Muscle layer of colon (tissue), 2 donors: ENCODE measurements around the gene ARFGEF3.

Source experiments
- H3K27ac ChIP-seq: one replicate; pipeline ENCODE4 v1.7.0; 2013; ENCODE audit warnings: low read depth, mild to moderate bottlenecking, low read length, moderate library complexity
- H3K27me3 ChIP-seq, 2 donors: one replicate each; pipeline ENCODE4 v1.7.0; 2013; ENCODE audit warnings: low read length in 2 of 2, mild to moderate bottlenecking in 2 of 2; ENCODE audit not compliant: insufficient read depth in 2 of 2, control insufficient read depth in 1 of 2
- H3K36me3 ChIP-seq: one replicate; pipeline ENCODE4 v1.7.0; 2013; ENCODE audit warnings: mild to moderate bottlenecking, low read length; ENCODE audit not compliant: insufficient read depth
- H3K4me1 ChIP-seq: one replicate; pipeline ENCODE4 v1.7.0; 2013; ENCODE audit warnings: mild to moderate bottlenecking, low read length; ENCODE audit not compliant: insufficient read depth
- H3K4me3 ChIP-seq, 2 donors: one replicate each; pipeline ENCODE4 v1.7.0; 2013; ENCODE audit warnings: low read length in 2 of 2, low read depth in 1 of 2, mild to moderate bottlenecking in 1 of 2, moderate library complexity in 1 of 2
- H3K9ac ChIP-seq: one replicate; pipeline ENCODE4 v1.7.0; 2013; ENCODE audit warnings: low read length
- H3K9me3 ChIP-seq: one replicate; pipeline ENCODE4 v1.7.0; 2013; ENCODE audit warnings: mild to moderate bottlenecking, low read length
- donor health status: abdominal sarcoma.
- donor health status: Adenocarcinoma of cecum.

ARFGEF3 gene

GRCh38 chr6:138175596-138175995, 13.9 kb downstream of the ARFGEF3 start:
- Histone ChIP-seq H3K4me1 (no peaks in the 10 kb centered on the region), H3K27me3 (no peaks in the 10 kb centered on the region), H3K9me3 (peaks cover 5% of the 10 kb centered on the region), H3K9ac (no peak overlapping the region), H3K27ac (no peak overlapping the region), H3K4me3 (no peak overlapping the region), H3K36me3 (no peaks in the 10 kb centered on the region)

GRCh38 chr6:138176652-138177232, 15.0 kb downstream of the ARFGEF3 start:
- H3K4me3 ChIP-seq: no peak overlapping the region
- no peaks in the 10 kb centered on the region for H3K27me3 ChIP-seq
- H3K27ac ChIP-seq: no peak overlapping the region
- no peak overlapping the region for H3K9ac ChIP-seq
- H3K4me1 ChIP-seq: no peaks in the 10 kb centered on the region
- peaks cover 5% of the 10 kb centered on the region for H3K9me3 ChIP-seq
- H3K36me3 ChIP-seq: no peaks in the 10 kb centered on the region

DNA sequence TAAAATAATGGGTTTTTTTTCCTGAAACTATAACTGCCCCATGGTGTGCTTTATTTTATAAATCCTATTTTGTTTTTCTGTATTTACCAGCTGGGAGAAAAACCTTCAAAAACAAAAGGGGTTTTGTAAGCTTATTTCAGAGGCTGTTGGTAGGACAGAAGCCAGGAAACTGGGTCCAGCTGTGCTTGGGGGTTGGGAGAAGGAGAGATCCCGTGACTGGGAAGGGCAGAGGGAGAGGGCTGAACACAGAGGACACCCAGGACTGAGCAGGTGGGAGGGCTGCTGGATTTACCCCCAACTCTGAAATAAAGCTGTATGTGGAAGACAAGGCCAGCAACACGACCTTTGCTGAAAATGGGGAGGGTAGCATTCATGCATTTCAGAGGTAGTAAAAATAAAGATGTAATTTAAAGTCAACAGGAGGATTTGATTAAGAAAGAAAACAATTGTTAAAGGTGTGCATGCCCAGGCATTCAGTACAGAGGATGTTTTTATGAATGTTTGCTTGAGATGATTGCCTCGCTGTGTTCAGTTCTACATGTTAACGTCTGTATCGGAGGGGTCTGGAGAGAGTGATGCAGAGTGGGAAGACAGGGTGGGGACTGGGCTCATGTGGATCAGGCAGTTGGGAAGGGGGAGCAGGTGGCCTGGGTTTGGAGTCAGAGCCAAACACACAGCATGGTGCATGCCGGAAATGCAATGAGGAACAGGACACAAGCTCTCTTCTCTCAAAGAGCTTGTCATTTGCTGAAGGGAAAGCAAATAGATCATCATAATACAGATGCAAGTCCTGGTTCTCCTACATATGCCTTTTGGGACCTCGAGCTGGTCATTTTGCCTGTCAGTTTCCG, 21.4 kb downstream of the ARFGEF3 start:
- H3K4me1 ChIP-seq: no peaks in the 10 kb centered on the region
- no peak overlapping the region for H3K27ac ChIP-seq
- no peaks in the 10 kb centered on the region for H3K27me3 ChIP-seq

DNA sequence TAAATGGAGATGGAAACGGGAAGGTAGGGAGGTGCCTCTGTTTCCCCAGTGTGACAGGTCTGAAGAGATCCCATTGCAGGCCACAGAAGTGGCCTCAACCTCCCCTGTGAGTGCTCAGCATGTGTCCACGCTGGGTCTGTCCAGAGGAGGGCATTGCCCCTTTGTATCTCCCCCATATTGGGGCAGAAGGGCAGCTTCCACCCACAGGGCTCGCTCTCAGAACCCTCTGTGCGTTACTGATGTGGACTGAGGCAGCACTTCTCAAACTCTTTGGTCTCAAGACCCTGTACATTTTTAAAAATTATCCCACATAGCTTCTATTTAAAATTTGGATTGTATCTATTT, 22.0 kb downstream of the ARFGEF3 start:
- Histone ChIP-seq H3K36me3 (no peaks in the 10 kb centered on the region), H3K4me1 (no peaks in the 10 kb centered on the region), H3K4me3 (no peak overlapping the region), H3K9ac (no peak overlapping the region), H3K9me3 (no peaks in the 10 kb centered on the region), H3K27me3 (no peaks in the 10 kb centered on the region), H3K27ac (no peak overlapping the region)

More for the DNA sequence above, 21.4 kb downstream of the ARFGEF3 start:
- Histone ChIP-seq H3K9ac (no peak overlapping the region), H3K36me3 (no peaks in the 10 kb centered on the region), H3K4me3 (no peak overlapping the region), H3K9me3 (no peaks in the 10 kb centered on the region)

GRCh38 chr6:138184230-138184629, 22.5 kb downstream of the ARFGEF3 start:
- no peaks in the 10 kb centered on the region for H3K27me3 ChIP-seq
- no peaks in the 10 kb centered on the region for H3K36me3 ChIP-seq
- no peak overlapping the region for H3K9ac ChIP-seq
- no peaks in the 10 kb centered on the region for H3K4me1 ChIP-seq
- no peak overlapping the region for H3K27ac ChIP-seq
- H3K9me3 ChIP-seq: no peaks in the 10 kb centered on the region
- no peak overlapping the region for H3K4me3 ChIP-seq

GRCh38 chr6:138187156-138187555, 25.4 kb downstream of the ARFGEF3 start:
- no peak overlapping the region for H3K9ac ChIP-seq
- H3K4me3 ChIP-seq: no peak overlapping the region
- H3K9me3 ChIP-seq: no peaks in the 10 kb centered on the region
- no peaks in the 10 kb centered on the region for H3K27me3 ChIP-seq
- no peaks in the 10 kb centered on the region for H3K36me3 ChIP-seq
- H3K27ac ChIP-seq: no peak overlapping the region
- H3K4me1 ChIP-seq: no peaks in the 10 kb centered on the region

- no peaks in the 10 kb centered on the region for H3K4me1 ChIP-seq
- H3K9ac ChIP-seq: no peak overlapping the region
- no peaks in the 10 kb centered on the region for H3K36me3 ChIP-seq
- H3K27ac ChIP-seq: no peak overlapping the region
- H3K27me3 ChIP-seq: no peaks in the 10 kb centered on the region
- no peaks in the 10 kb centered on the region for H3K9me3 ChIP-seq
- H3K4me3 ChIP-seq: no peak overlapping the region
Measured at GRCh38 chr6:138188278-138188941, 26.7 kb downstream of the ARFGEF3 start.

DNA sequence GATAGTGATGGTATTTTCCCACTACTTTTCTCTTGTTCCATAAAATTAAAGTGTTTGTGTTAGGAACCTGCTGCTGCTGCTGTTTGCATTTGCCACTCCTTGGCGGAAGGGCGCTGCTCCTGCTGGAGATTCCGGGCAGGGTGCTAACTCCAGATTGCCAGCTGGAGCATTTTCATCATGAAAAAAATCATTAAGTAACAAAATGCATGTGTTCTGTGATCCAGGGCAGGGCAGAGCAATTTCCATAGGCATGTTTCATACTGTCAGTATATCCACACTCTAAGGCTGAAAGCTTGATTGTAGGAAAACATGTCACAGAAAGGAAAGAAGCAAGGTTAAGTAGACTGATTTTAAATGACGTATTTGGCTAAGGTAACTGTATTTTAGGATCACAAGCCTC, 32.5 kb downstream of the ARFGEF3 start:
- H3K4me1 ChIP-seq: no peaks in the 10 kb centered on the region
- H3K4me3 ChIP-seq: no peak overlapping the region
- H3K27ac ChIP-seq: no peak overlapping the region
- no peak overlapping the region for H3K9ac ChIP-seq
- no peaks in the 10 kb centered on the region for H3K27me3 ChIP-seq
- no peaks in the 10 kb centered on the region for H3K9me3 ChIP-seq
- H3K36me3 ChIP-seq: no peaks in the 10 kb centered on the region

DNA sequence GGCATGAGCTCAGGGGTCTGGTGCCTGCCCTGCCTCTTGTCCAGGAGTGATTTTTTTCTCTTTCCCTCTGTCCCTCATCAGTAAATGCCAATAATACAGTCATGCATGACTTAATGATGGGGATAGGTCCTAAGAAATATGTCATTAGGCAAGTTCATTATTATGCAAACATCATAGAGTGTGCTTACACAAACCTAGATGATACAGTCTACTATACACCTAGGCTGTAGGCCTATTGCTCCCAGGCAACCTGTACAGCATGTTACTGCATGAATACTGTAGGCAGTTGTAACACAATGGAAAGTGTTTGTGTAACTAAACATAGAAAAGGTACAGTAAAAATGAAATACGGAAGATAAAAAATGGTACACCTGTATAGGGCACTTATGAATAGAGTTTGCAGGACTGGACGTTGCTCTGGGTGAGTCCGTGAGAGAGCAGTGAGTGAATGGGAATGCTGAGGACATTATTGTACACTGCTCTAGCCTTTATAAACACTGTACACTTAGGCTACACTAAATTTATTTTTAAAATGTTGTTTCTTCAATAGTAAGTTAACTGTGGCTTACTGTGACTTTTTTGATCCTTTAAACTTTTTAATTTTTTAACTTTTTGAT, 34.5 kb downstream of the ARFGEF3 start:
- Histone ChIP-seq H3K27me3 (no peaks in the 10 kb centered on the region), H3K36me3 (no peaks in the 10 kb centered on the region), H3K4me3 (no peak overlapping the region), H3K9ac (no peak overlapping the region), H3K4me1 (no peaks in the 10 kb centered on the region), H3K27ac (no peak overlapping the region), H3K9me3 (no peaks in the 10 kb centered on the region)

DNA sequence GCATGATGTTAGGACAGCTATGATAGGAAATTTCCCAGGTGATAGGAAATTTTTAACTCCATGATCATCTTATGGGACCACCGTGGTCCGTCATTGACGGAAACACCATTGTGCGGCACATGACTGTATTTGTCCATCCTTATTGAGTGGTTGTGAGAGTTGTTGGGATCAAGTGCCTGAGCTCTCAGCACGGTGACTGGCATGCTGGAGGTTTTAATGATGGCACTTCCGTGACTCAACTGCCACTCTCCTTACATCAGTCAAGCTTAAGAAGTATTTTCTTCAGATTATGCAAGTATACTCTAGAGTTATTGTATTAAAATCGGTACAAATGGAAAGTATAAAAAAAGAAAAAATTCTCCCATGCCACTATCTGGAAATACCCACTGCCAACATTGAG, 35.8 kb downstream of the ARFGEF3 start:
- no peak overlapping the region for H3K27ac ChIP-seq
- no peaks in the 10 kb centered on the region for H3K36me3 ChIP-seq
- no peaks in the 10 kb centered on the region for H3K9me3 ChIP-seq

DNA sequence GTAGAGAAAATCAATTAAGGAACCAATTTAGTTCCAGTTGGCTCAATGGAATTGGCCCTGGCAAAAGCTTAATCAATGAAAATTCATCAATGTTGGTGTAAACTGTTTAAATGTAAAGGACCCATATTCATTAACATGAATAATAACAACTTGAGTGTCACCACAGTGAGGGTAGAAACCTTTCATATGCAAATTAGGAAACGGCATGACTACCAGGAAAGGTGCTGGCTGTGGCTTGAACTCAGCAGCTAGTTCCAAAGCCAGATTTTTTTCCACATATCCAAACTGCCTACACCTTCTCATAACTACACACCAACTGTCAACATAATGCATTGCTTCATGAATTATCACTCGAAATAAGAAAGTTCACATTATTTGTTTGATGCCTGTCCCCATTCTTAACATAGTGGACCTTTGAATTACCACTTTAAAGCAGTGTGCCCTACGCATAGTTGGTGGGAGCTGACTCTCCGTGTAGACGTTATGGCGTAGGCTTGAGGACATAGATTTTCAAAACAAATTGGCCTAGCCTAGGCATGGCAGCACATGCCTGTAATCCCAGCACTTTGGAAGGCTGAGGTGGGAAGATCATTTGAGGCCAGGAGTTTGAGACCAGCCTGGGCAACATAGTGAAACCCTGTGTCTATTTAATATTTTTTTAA, 36.8 kb downstream of the ARFGEF3 start:
- Histone ChIP-seq H3K9me3 (no peaks in the 10 kb centered on the region), H3K4me1 (no peaks in the 10 kb centered on the region), H3K4me3 (no peak overlapping the region), H3K9ac (no peak overlapping the region), H3K27me3 (no peaks in the 10 kb centered on the region), H3K27ac (no peak overlapping the region), H3K36me3 (no peaks in the 10 kb centered on the region)

More for the DNA sequence above, 35.8 kb downstream of the ARFGEF3 start:
- Histone ChIP-seq H3K4me1 (no peaks in the 10 kb centered on the region), H3K27me3 (no peaks in the 10 kb centered on the region), H3K4me3 (no peak overlapping the region), H3K9ac (no peak overlapping the region)
